ACC112 (cell line): ENCODE results near the gene RAET1L.
A peak's percentile ranks its signal among the peaks of the same experiment; 100 is the strongest.
"Not testable (repeated sequence)": the region's sequence is repeated elsewhere in the genome, so short reads cannot be mapped to it uniquely, and the experiment has no call there.

Experiments
- H2AFZ ChIP-seq: fragments of 200-600 bp; sonication (generic); one replicate; pipeline ENCODE4 v1.6.0; 2017; ENCODE audit warnings: antibody characterized with exemption, low read length; ENCODE audit not compliant: unreplicated experiment
- H3K27ac ChIP-seq: fragments of 200-600 bp; sonication (generic); 2 replicates; pipeline ENCODE4 v1.5.1; 2014; ENCODE audit warnings: low read depth, mild to moderate bottlenecking, antibody characterized with exemption, low read length, moderate library complexity
- H3K27me3 ChIP-seq: fragments of 200-600 bp; sonication (generic); 2 replicates; pipeline ENCODE4 v1.6.1; 2014; ENCODE audit warnings: mild to moderate bottlenecking, antibody characterized with exemption, low read length, moderate library complexity, mixed read lengths; ENCODE audit not compliant: insufficient read depth
- H3K36me3 ChIP-seq: fragments of 200-600 bp; sonication (generic); 2 replicates; pipeline ENCODE4 v1.6.1; 2016; ENCODE audit warnings: mild to moderate bottlenecking, antibody characterized with exemption, low read length, moderate library complexity, mixed read lengths; ENCODE audit not compliant: insufficient read depth
- H3K4me1 ChIP-seq: fragments of 200-600 bp; sonication (generic); one replicate; pipeline ENCODE4 v1.6.1; 2016; ENCODE audit warnings: low read length, mixed read lengths; ENCODE audit not compliant: insufficient read depth, unreplicated experiment, control insufficient read depth
- H3K4me3 ChIP-seq: fragments of 200-600 bp; sonication (generic); 2 replicates; pipeline ENCODE4 v1.5.1; 2014; ENCODE audit warnings: mild to moderate bottlenecking, low read depth, low read length
- H3K79me2 ChIP-seq: fragments of 200-600 bp; sonication (generic); one replicate; pipeline ENCODE4 v1.6.0; 2016; ENCODE audit warnings: low read length; ENCODE audit not compliant: control insufficient read depth, unreplicated experiment, insufficient read depth

RAET1L gene

GRCh38 chr6:150015281-150016001, 9.9 kb downstream of the RAET1L start:
- not testable (repeated sequence) for H3K36me3 ChIP-seq, H2AFZ ChIP-seq, H3K79me2 ChIP-seq, H3K27ac ChIP-seq, H3K4me1 ChIP-seq
- Histone ChIP-seq H3K4me3 (peak overlapping the region; percentile 54), H3K27me3 (peaks cover 71% of the 10 kb centered on the region)

DNA sequence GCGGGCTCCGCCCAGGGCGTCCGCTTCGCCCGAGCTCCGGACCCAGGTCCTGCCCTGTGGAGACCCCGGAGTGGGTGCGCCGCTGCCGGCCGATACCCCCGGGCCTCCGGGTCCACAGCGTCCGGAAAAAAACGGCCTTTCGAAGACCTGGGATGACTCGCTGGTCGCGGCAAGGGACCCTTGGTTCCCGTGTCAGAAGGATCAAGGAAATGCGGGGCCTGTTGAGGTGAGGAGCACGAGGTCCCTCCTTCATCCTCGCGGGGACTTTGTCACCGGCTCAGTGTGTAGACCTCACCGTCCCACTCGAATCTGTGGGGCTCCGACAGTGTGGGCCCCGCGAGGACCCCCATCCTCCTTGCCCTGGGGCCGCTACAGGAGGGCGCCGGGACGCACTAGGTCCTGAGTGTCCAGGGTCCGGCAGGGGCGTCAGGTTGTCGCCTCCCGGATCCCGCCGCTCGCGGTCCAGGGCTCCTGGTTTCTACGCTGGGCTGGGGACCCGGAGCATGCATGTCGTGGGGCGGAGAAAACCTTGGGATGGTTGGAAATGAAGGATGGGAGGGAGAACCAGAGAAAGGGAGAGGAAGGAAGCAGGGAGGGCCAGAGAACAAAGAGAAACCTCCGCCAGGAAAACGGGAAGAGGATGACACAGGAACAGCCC, 10.6 kb downstream of the RAET1L start:
- H3K27me3 ChIP-seq = peaks cover 76% of the 10 kb centered on the region

GRCh38 chr6:150013785-150014622, 11.3 kb downstream of the RAET1L start:
- peaks cover 75% of the 10 kb centered on the region for H3K27me3 ChIP-seq

More for the DNA sequence above, 10.6 kb downstream of the RAET1L start:
- not testable (repeated sequence) for H3K27ac ChIP-seq, H3K4me1 ChIP-seq, H3K36me3 ChIP-seq, H3K79me2 ChIP-seq, H2AFZ ChIP-seq
- peak overlapping the region; percentile 54 for H3K4me3 ChIP-seq

GRCh38 chr6:150012846-150013784, 12.2 kb downstream of the RAET1L start:
- not testable (repeated sequence) for H3K36me3 ChIP-seq, H2AFZ ChIP-seq, H3K4me1 ChIP-seq, H3K79me2 ChIP-seq, H3K4me3 ChIP-seq, H3K27ac ChIP-seq
- H3K27me3 ChIP-seq = peaks cover 68% of the 10 kb centered on the region

More at GRCh38 chr6:150013785-150014622, 11.3 kb downstream of the RAET1L start:
- not testable (repeated sequence) for H3K36me3 ChIP-seq, H3K4me3 ChIP-seq, H3K4me1 ChIP-seq, H3K27ac ChIP-seq, H3K79me2 ChIP-seq, H2AFZ ChIP-seq

DNA sequence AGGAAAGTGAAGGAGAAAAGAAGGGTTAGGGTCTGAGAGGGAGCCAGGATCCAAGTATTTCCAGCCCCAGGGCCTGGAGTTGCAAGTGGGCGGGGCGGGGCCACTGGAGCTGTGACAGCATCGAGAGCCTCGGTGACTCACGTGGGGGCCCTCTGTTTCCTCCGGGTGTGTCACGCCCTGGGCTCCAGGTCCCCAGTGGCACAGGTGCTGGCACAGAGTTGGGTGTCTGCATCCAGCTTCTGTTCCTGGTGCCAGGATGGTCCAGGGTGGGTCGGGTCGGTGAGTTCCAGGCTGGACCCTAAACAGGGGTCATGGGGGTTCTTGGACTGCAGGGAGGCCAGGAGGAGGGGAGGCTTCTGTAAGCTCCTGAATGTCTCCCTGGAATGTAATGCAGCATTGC, 16.7 kb downstream of the RAET1L start:
- Histone ChIP-seq H3K36me3 (no peaks in the 10 kb centered on the region), H3K4me3 (no peak overlapping the region), H2AFZ (no peak overlapping the region), H3K79me2 (no peaks in the 10 kb centered on the region), H3K27ac (no peak overlapping the region), H3K27me3 (peaks cover 32% of the 10 kb centered on the region), H3K4me1 (peaks cover 5% of the 10 kb centered on the region)

DNA sequence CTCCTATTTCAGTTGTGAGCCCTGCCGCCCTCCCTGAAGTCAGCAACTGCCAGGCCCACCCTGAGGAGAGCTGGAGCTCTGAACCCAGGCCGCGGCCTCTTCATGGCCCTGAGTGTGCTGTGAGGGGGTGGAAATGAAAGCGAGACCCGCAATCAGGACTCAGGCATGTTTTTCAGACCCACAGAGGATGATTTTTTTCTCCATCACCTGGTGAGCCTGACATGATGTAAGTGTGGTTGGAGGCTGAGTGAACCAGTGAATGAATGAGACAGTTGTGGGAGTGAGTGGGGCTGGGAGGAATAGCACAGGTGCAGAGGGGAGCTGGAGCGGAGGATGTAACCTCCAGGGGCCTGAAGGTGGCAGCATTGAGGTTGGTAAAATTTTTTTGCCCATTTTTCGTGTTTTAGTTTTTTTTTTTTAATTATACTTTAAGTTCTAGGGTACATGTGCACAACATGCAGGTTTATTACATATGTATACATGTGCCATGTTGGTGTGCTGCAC, 18.3 kb downstream of the RAET1L start:
- Histone ChIP-seq H3K27me3 (peaks cover 19% of the 10 kb centered on the region), H3K27ac (no peak overlapping the region), H3K79me2 (no peaks in the 10 kb centered on the region), H3K4me1 (peaks cover 5% of the 10 kb centered on the region), H3K36me3 (no peaks in the 10 kb centered on the region), H2AFZ (no peak overlapping the region), H3K4me3 (no peak overlapping the region)

GRCh38 chr6:150005761-150006651, 19.3 kb downstream of the RAET1L start:
- H3K79me2 ChIP-seq = no peaks in the 10 kb centered on the region
- H3K27ac ChIP-seq = no peak overlapping the region
- no peaks in the 10 kb centered on the region for H3K36me3 ChIP-seq
- peaks cover 9% of the 10 kb centered on the region for H3K27me3 ChIP-seq
- peaks cover 5% of the 10 kb centered on the region for H3K4me1 ChIP-seq
- peak overlapping the region; percentile 82 for H3K4me3 ChIP-seq
- H2AFZ ChIP-seq = peak overlapping the region; percentile 88

- no peaks in the 10 kb centered on the region for H3K79me2 ChIP-seq
- H3K27ac ChIP-seq = no peak overlapping the region
- peaks cover 5% of the 10 kb centered on the region for H3K27me3 ChIP-seq
- H3K36me3 ChIP-seq = no peaks in the 10 kb centered on the region
- H2AFZ ChIP-seq = peak overlapping the region; percentile 88
- peak overlapping the region; percentile 82 for H3K4me3 ChIP-seq
- H3K4me1 ChIP-seq = peaks cover 5% of the 10 kb centered on the region
Measured at GRCh38 chr6:150004783-150005717, 20.3 kb downstream of the RAET1L start.
